ENCODE data around the gene HDHD5.

HDHD5 gene

DNA sequence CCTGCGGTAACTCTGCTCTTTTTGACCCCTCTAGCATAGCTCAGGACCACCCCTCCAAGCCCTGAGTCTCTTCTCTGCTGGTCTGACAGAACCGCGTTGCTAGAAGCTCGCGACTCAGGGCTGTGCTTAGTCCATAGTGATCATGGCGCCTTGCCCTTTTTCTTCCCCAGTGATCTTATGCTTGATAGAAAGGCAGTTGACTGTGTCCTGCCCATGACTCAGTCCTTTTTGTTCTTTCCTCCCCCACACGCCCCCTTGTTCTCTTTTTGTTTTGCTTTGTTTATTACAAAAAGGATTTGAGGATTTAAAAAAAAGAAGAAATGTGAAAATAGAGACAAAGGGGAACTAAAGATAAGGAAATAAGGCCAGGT is 56.8 kb downstream of the HDHD5 start:
- Histone ChIP-seq H3K27me3 (ENCODE audit: insufficient read depth, low read length, poor library complexity) (no peaks in the 10 kb centered on the region), H3K27ac (ENCODE audit: low read length) (no peak overlapping the region), H3K36me3 (ENCODE audit: insufficient read depth, low read length) (peaks cover 73% of the 10 kb centered on the region), H3K4me3 (ENCODE audit: low read depth in 1 of 2, low read length in 2 of 2) (no peak overlapping the region), H3K9me3 (ENCODE audit: insufficient read depth, low read length, severe bottlenecking) (no peaks in the 10 kb centered on the region), H3K79me2 (ENCODE audit: insufficient read depth, low read length) (no peaks in the 10 kb centered on the region), H4K20me1 (ENCODE audit: insufficient read depth, low read length) (peaks cover 24% of the 10 kb centered on the region), H2AFZ (ENCODE audit: low read depth, low read length) (no peak overlapping the region), H3K4me1 (ENCODE audit: insufficient read depth, low read length) (peaks cover 26% of the 10 kb centered on the region), H3K9ac (ENCODE audit: low read depth, low read length) (no peak overlapping the region), H3K4me2 (ENCODE audit: insufficient read depth, low read length) (no peak overlapping the region)
- no peak for DNase-seq
- no peak for ATAC-seq (ENCODE audit: insufficient read depth, low read depth)
- no peak for TF ChIP-seq EZH2 (IDR thresholded peaks at IDR 0.05; ENCODE audit: borderline replicate concordance, low read depth, low read length, severe bottlenecking)
- TF ChIP-seq, protein P1, sequence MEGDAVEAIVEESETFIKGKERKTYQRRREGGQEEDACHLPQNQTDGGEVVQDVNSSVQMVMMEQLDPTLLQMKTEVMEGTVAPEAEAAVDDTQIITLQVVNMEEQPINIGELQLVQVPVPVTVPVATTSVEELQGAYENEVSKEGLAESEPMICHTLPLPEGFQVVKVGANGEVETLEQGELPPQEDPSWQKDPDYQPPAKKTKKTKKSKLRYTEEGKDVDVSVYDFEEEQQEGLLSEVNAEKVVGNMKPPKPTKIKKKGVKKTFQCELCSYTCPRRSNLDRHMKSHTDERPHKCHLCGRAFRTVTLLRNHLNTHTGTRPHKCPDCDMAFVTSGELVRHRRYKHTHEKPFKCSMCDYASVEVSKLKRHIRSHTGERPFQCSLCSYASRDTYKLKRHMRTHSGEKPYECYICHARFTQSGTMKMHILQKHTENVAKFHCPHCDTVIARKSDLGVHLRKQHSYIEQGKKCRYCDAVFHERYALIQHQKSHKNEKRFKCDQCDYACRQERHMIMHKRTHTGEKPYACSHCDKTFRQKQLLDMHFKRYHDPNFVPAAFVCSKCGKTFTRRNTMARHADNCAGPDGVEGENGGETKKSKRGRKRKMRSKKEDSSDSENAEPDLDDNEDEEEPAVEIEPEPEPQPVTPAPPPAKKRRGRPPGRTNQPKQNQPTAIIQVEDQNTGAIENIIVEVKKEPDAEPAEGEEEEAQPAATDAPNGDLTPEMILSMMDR (IDR thresholded peaks at IDR 0.05; ENCODE audit: borderline replicate concordance, extremely low read depth, low read length, poor library complexity, severe bottlenecking): no peak

DNA sequence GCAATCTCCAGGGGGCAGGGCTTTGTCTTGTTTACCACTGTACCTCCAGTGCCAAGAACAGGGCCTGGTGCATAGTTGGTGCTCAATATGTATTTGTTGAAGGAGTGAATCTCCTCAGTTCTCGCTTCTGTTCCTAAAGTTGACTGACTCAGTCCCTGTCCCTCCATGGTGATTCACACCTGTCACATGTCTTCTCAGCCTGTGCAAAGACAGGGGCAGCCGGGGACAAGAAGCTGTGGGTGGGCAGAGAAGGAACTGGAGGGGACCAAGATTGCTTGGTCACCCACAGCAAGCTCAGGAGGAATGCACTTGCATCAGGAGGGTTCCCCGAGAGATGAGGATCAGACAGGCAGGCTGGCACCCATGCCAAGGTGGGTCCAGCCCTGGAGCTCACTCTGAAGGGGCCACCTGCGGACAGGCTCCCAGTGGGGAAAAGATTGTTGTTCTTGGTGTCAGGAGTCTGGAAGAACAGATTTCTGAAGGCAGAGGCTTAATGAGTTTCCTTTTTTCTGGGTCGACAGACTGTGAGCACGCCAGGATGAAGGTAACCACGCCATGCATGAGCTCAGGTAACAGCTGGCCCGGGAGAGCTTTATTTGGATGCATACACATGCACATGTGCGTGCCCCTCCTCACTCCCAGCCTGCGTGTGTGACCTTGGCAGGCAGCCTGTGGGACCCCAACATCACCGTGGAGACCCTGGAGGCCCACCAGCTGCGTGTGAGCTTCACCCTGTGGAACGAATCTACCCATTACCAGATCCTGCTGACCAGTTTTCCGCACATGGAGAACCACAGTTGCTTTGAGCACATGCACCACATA is 57.4 kb downstream of the HDHD5 start:
- H3K4me1 ChIP-seq (ENCODE audit: insufficient read depth, low read length): peaks cover 32% of the 10 kb centered on the region
- ATAC-seq (ENCODE audit: insufficient read depth, low read depth) (no peak), DNase-seq (no peak)
- H3K9ac ChIP-seq (ENCODE audit: low read depth, low read length): no peak overlapping the region
- H3K9me3 ChIP-seq (ENCODE audit: insufficient read depth, low read length, severe bottlenecking): no peaks in the 10 kb centered on the region
- H3K27ac ChIP-seq (ENCODE audit: low read length): no peak overlapping the region
- H4K20me1 ChIP-seq (ENCODE audit: insufficient read depth, low read length): peaks cover 29% of the 10 kb centered on the region
- H3K4me3 ChIP-seq (ENCODE audit: low read depth in 1 of 2, low read length in 2 of 2): no peak overlapping the region
- H3K36me3 ChIP-seq (ENCODE audit: insufficient read depth, low read length): peaks cover 72% of the 10 kb centered on the region
- H3K79me2 ChIP-seq (ENCODE audit: insufficient read depth, low read length): no peaks in the 10 kb centered on the region
- no peak for TF ChIP-seq EZH2 (IDR thresholded peaks at IDR 0.05; ENCODE audit: borderline replicate concordance, low read depth, low read length, severe bottlenecking)
- TF ChIP-seq, protein P1 (IDR thresholded peaks at IDR 0.05; ENCODE audit: borderline replicate concordance, extremely low read depth, low read length, poor library complexity, severe bottlenecking): no peak
- H3K4me2 ChIP-seq (ENCODE audit: insufficient read depth, low read length): no peak overlapping the region
- H2AFZ ChIP-seq (ENCODE audit: low read depth, low read length): no peak overlapping the region
- no peaks in the 10 kb centered on the region for H3K27me3 ChIP-seq (ENCODE audit: insufficient read depth, low read length, poor library complexity)

DNA sequence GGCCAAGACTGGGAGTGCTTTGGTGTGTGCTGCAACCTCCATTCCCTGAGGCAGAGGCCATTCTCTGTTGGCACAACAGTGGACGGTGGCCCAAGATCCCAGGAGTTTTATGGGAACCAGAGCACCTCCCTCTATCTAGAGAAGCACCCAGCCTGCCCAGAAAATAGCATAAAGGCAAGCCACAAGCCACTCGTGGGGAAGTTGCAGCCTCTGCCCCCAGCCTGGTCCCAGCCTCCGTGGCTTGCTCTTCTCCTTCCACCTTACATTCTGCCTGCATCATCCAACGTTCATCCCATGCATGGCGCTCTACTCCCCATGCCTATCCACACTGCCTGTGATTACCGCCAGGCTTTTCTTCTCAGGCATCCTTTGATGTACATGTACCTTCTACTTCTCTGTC is 58.5 kb downstream of the HDHD5 start:
- no peaks in the 10 kb centered on the region for H3K27me3 ChIP-seq (ENCODE audit: insufficient read depth, low read length, poor library complexity)
- no peak overlapping the region for H3K4me2 ChIP-seq (ENCODE audit: insufficient read depth, low read length)
- H3K9me3 ChIP-seq (ENCODE audit: insufficient read depth, low read length, severe bottlenecking): no peaks in the 10 kb centered on the region
- no peak overlapping the region for H3K27ac ChIP-seq (ENCODE audit: low read length)
- peaks cover 8% of the 10 kb centered on the region for H3K79me2 ChIP-seq (ENCODE audit: insufficient read depth, low read length)
- H3K4me3 ChIP-seq (ENCODE audit: low read depth in 1 of 2, low read length in 2 of 2): no peak overlapping the region
- peaks cover 36% of the 10 kb centered on the region for H4K20me1 ChIP-seq (ENCODE audit: insufficient read depth, low read length)
- H2AFZ ChIP-seq (ENCODE audit: low read depth, low read length): no peak overlapping the region
- DNase-seq: no peak
- peaks cover 42% of the 10 kb centered on the region for H3K4me1 ChIP-seq (ENCODE audit: insufficient read depth, low read length)
- no peak overlapping the region for H3K9ac ChIP-seq (ENCODE audit: low read depth, low read length)
- peaks cover 62% of the 10 kb centered on the region for H3K36me3 ChIP-seq (ENCODE audit: insufficient read depth, low read length)
- ATAC-seq (ENCODE audit: insufficient read depth, low read depth): no peak
- no peak for TF ChIP-seq EZH2 (IDR thresholded peaks at IDR 0.05; ENCODE audit: borderline replicate concordance, low read depth, low read length, severe bottlenecking)
- TF ChIP-seq, protein P1 (IDR thresholded peaks at IDR 0.05; ENCODE audit: borderline replicate concordance, extremely low read depth, low read length, poor library complexity, severe bottlenecking): no peak

Measured in DND-41 (cell line).